Heart left ventricle (tissue), 16 donors: Measurements from ENCODE around the gene OMD. TPM values are rescaled to one million over a fixed set of nuclear protein-coding genes. Genes with fewer than 3 reads are reported as not detected.

Experiments
- ATAC-seq, 4 donors: fragments of 200-7000 bp; cut with Tn5 transposase; one replicate each; pipeline ENCODE4 v1.9.1; 2020 to 2022; ENCODE audit warnings: moderate library complexity in 4 of 4, mild to moderate bottlenecking in 3 of 4, moderate number of reproducible peaks in 1 of 4
- DNase-seq, 5 donors: peaks; one replicate each; pipeline ENCODE4 v3.0.0-alpha.2; 2020
- H3K27ac ChIP-seq, 12 donors: fragments of 200-600 bp; sonication (generic) in 4 of 12; one replicate each; pipeline versions ENCODE4 v1.5.0 to v1.8.0; 2016 to 2022; ENCODE audit warnings: mild to moderate bottlenecking in 2 of 12
- H3K27me3 ChIP-seq, 9 donors: fragments of 200-600 bp; sonication (generic) in 2 of 9; one replicate each; pipeline versions ENCODE4 v1.5.1 to v1.8.0; 2016 to 2022; ENCODE audit warnings: mild to moderate bottlenecking in 3 of 9
- H3K36me3 ChIP-seq, 9 donors: fragments of 200-600 bp; sonication (generic) in 2 of 9; one replicate each; pipeline versions ENCODE4 v1.5.0 to v1.8.0; 2018 to 2022; ENCODE audit warnings: mild to moderate bottlenecking in 2 of 9
- H3K4me1 ChIP-seq, 12 donors: fragments of 200-600 bp; sonication (generic) in 4 of 12; one replicate each; pipeline versions ENCODE4 v1.5.0 to v1.8.0; 2016 to 2022; ENCODE audit warnings: mild to moderate bottlenecking in 3 of 12
- H3K4me3 ChIP-seq, 12 donors: fragments of 200-600 bp; sonication (generic) in 4 of 12; one replicate each; pipeline versions ENCODE4 v1.5.0 to v1.8.0; 2017 to 2022; ENCODE audit warnings: mild to moderate bottlenecking in 9 of 12, moderate library complexity in 4 of 12
- H3K9me3 ChIP-seq, 12 donors: fragments of 200-600 bp; sonication (generic) in 4 of 12; one replicate each; pipeline versions ENCODE4 v1.5.0 to v1.8.0; 2016 to 2022; ENCODE audit warnings: mild to moderate bottlenecking in 1 of 12
- POLR2A ChIP-seq, 2 donors: fragments of 450-650 bp; IDR thresholded peaks; one replicate each; pipeline ENCODE4 v1.6.1; 2017; ENCODE audit warnings: antibody characterized with exemption in 2 of 2, mild to moderate bottlenecking in 2 of 2, moderate library complexity in 2 of 2
- WGBS, 4 donors: extraction: QIAGEN DNeasy Blood & Tissue Kit in 2 of 4; methylation state at CpG; one replicate each; pipeline versions ENCODE4 v1.1.5 to v1.1.7; 2013 to 2018; 5-methylcytosine and 5-hydroxymethylcytosine counted together
- intact Hi-C, 10 donors: fragments of 100-400 bp; cut with DNase I; formaldehyde crosslinking; loops; one replicate each; pipeline versions ENCODE4 v1.11.1 to v1.14.2; 2022
- polyA plus RNA-seq, 2 donors: library from polyadenylated mRNA; stranded (reverse); fragments of 200-250 nt; gene quantifications; one replicate each; pipeline ENCODE4 v1.2.3, GENCODE V29; 2013
- total RNA-seq, 9 donors: library from RNA; depleted of rRNA in 2 of 9; stranded (reverse); fragments of >200 nt in 2 of 9; fragmentation: NEBNext Ultra II Directional in 3 of 9; extraction: Animal tissue kit (Norgen Biotek cat#: 25700) in 3 of 9; gene quantifications; one replicate each; pipeline versions ENCODE4 v1.1.0 to v1.2.4, GENCODE V29; 2016 to 2023
- TF ChIP-seq, protein P1 (sequence below), 12 donors: fragments of 200-600 bp; sonication (generic) in 4 of 12; IDR thresholded peaks; one replicate each; pipeline versions ENCODE4 v1.5.0 to v1.8.0; 2018 to 2022; ENCODE audit warnings: antibody characterized with exemption in 12 of 12, mild to moderate bottlenecking in 5 of 12
- donor health status: ischemic (EF 13 %, LVEDD 7.1; RV severe dilation, severe dysfunction).
- donor health status: healthy with polysubstance abuse.
- donor health status: DM: no; HTN: yes; CAD: no.
- donor health status: DM: no; HTN: no; CAD: no.
- donor health status: ischemic (EF 25% LVEDD 6.9; RV normal size, moderate dysfunction).
- donor health status: ischemic (EF 25% LVEDD 5.7; RV mildly dilated, moderate dysfunction).
- donor health status: healthy.
- donor health status: DM: yes; HTN: yes; CAD: no.
- donor health status: ischemic (EF 35%, LVEDD 5.7; RV mildly dilated, moderate dysfunction).
- donor health status: nonischemic (EF 11% LVEDD 7.7; RV severe dilation, severe dysfunction).
- donor health status: DM: yes; HTN: yes; CAD: no.
- donor health status: PGD.
- donor health status: ischemic (EF 29% LVEDD 5.4; RV normal size, mild dysfunction).
- donor health status: nonischemic (EF 23%, LVEDD 6.1; RV moderate dilation, normal function).

The OMD gene
- total and polyA plus RNA-seq, 11 donors = 1.5 to 10.2 (median 5.5) TPM

DNA sequence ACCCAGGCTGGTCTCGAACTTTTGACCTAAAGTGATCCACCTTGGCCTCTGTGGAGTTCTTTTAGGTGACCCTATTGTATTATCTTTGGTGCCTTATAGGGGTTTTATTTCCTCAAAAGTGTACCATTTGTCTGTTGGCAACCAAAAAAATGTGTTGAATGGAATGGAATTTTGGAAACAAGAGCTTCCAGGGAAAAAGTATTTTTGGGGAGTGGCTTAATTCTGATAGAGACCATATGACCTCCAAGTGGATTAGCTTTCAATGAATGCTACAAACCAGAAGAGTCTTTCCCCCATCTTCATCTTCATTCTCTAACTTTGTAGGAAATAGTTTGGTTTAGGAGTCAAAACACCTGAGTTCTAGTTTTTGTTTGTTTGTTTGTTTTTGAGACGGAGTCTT is 16.5 kb downstream of the OMD start:
- no peaks in the 10 kb centered on the region for H3K36me3 ChIP-seq
- no peak overlapping the region for H3K27ac ChIP-seq
- intact Hi-C loops = no loop called here
- peaks cover 0 to 31% (median 0%) of the 10 kb centered on the region in 12 donors for H3K4me1 ChIP-seq
- ATAC-seq (no peak), DNase-seq (no peak)
- no peak for TF ChIP-seq POLR2A (IDR thresholded peaks at IDR 0.05)
- TF ChIP-seq, protein P1, sequence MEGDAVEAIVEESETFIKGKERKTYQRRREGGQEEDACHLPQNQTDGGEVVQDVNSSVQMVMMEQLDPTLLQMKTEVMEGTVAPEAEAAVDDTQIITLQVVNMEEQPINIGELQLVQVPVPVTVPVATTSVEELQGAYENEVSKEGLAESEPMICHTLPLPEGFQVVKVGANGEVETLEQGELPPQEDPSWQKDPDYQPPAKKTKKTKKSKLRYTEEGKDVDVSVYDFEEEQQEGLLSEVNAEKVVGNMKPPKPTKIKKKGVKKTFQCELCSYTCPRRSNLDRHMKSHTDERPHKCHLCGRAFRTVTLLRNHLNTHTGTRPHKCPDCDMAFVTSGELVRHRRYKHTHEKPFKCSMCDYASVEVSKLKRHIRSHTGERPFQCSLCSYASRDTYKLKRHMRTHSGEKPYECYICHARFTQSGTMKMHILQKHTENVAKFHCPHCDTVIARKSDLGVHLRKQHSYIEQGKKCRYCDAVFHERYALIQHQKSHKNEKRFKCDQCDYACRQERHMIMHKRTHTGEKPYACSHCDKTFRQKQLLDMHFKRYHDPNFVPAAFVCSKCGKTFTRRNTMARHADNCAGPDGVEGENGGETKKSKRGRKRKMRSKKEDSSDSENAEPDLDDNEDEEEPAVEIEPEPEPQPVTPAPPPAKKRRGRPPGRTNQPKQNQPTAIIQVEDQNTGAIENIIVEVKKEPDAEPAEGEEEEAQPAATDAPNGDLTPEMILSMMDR (IDR thresholded peaks at IDR 0.05) = no peak
- no peak overlapping the region for H3K4me3 ChIP-seq
- H3K9me3 ChIP-seq = peaks cover 0 to 9% (median 0%) of the 10 kb centered on the region in 12 donors
- H3K27me3 ChIP-seq = no peaks in the 10 kb centered on the region
- WGBS, 4 donors = 84 to 97% (median 92%) methylated on average over 2 of the region's 2 CpGs

DNA sequence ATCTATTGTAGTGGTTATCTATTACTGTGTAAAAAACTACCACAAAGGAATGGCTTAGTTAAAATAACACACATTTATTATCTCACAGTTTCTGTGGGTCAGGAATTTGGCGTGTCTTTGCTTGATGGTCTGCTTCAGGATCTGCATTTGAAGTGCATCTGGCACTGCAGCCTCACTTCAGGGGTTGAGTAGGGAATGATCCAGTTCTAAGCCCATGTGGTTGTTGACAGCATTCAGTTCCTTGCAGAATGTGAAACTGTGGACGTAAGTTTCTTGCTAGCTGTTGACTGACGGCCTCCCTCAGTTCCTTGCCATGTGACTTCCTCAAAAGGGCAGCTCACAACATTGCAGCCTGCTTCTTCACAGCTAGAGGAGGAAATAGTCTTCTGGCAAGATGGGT is 17.8 kb downstream of the OMD start:
- no peaks in the 10 kb centered on the region for H3K36me3 ChIP-seq
- peak overlapping the region in 6 of 12 donors; percentile 4 to 47 (median 23) for H3K4me3 ChIP-seq
- peak overlapping the region in 9 of 12 donors; percentile 20 to 80 (median 41) for H3K27ac ChIP-seq
- H3K4me1 ChIP-seq = peaks cover 0 to 29% (median 0%) of the 10 kb centered on the region in 12 donors
- intact Hi-C loops = no loop called here
- DNase-seq (peak in 3 of 5 donors; percentile 44 to 46 (median 44)), ATAC-seq (peak; percentile 49 to 90 (median 75))
- H3K27me3 ChIP-seq = no peaks in the 10 kb centered on the region
- TF ChIP-seq POLR2A (IDR thresholded peaks at IDR 0.05) = peak in 1 of 2 donors; percentile 18
- TF ChIP-seq, protein P1 (IDR thresholded peaks at IDR 0.05) = no peak
- WGBS, 4 donors = 38 to 42% (median 40%) methylated on average over 3 of the region's 3 CpGs
- peaks cover 0 to 4% (median 0%) of the 10 kb centered on the region in 12 donors for H3K9me3 ChIP-seq

- DNase-seq (no peak), ATAC-seq (no peak)
- 84 to 85% (median 84%) methylated on average over 4 of the region's 4 CpGs for WGBS, 4 donors
- H3K36me3 ChIP-seq = no peaks in the 10 kb centered on the region
- peak overlapping the region in 10 of 12 donors; percentile 20 to 80 (median 40) for H3K27ac ChIP-seq
- peaks cover 0 to 22% (median 0%) of the 10 kb centered on the region in 12 donors for H3K4me1 ChIP-seq
- intact Hi-C loops = no loop called here
- TF ChIP-seq, protein P1 (IDR thresholded peaks at IDR 0.05) = no peak
- TF ChIP-seq POLR2A (IDR thresholded peaks at IDR 0.05) = no peak
- H3K9me3 ChIP-seq = no peaks in the 10 kb centered on the region
- peak overlapping the region in 8 of 12 donors; percentile 2 to 47 (median 14) for H3K4me3 ChIP-seq
- no peaks in the 10 kb centered on the region for H3K27me3 ChIP-seq
These were observed 18.5 kb downstream of the OMD start for GRCh38 chr9:92405818-92406217.

GRCh38 chr9:92404042-92404836 is 20.0 kb downstream of the OMD start, which contains the start of gene OGN:
TSS of gene OGN (minus strand) at chr9:92404578. CDS start at chr9:92403407, 1,171 bp downstream.
- 67 to 85% (median 79%) methylated on average over 5 of the region's 5 CpGs for WGBS, 4 donors
- Histone ChIP-seq H3K9me3 (no peaks in the 10 kb centered on the region), H3K4me3 (peak within 1 kb of the TSS in 9 of 12 donors; percentile 18 to 51 (median 35)), H3K36me3 (peaks cover 0 to 4% (median 0%) of the 10 kb centered on the region in 9 donors), H3K27me3 (no peaks in the 10 kb centered on the region), H3K27ac (peak within 1 kb of the TSS in 10 of 12 donors; percentile 9 to 80 (median 35)), H3K4me1 (peaks cover 0 to 18% (median 0%) of the 10 kb centered on the region in 12 donors)
- no peak for ATAC-seq
- TF ChIP-seq, protein P1 (IDR thresholded peaks at IDR 0.05) = no peak
- TF ChIP-seq POLR2A (IDR thresholded peaks at IDR 0.05) = no peak
- DNase-seq = no peak
- intact Hi-C loops = no loop called here
